ENCODE measurements around the gene KRTAP1-1.
"Not testable (repeated sequence)": the region's sequence is repeated elsewhere in the genome, so short reads cannot be mapped to it uniquely, and the experiment has no call there.

KRTAP1-1 gene

GRCh38 chr17:41040783-41041571, at the start of gene KRTAP1-1:
TSS of gene KRTAP1-1 (minus strand) at chr17:41041450. CDS start at chr17:41041397, 53 bp downstream.
- not testable (repeated sequence) for DNase-seq

- DNase-seq = not testable (repeated sequence)
Observed at GRCh38 chr17:41088760-41089352, 47.6 kb upstream of the KRTAP1-1 start.

GRCh38 chr17:41084100-41084856, 43.0 kb upstream of the KRTAP1-1 start, which contains the start of gene KRTAP4-7:
TSS of gene KRTAP4-7 (plus strand) at chr17:41084150. CDS start at chr17:41084207, 57 bp downstream.
- DNase-seq = not testable (repeated sequence)

GRCh38 chr17:41083427-41083826, 42.2 kb upstream of the KRTAP1-1 start:
- not testable (repeated sequence) for DNase-seq

GRCh38 chr17:41082626-41083025, 41.4 kb upstream of the KRTAP1-1 start:
- no peak for DNase-seq

- no peak for DNase-seq
Observed at GRCh38 chr17:41076788-41077187, 35.5 kb upstream of the KRTAP1-1 start.

DNA sequence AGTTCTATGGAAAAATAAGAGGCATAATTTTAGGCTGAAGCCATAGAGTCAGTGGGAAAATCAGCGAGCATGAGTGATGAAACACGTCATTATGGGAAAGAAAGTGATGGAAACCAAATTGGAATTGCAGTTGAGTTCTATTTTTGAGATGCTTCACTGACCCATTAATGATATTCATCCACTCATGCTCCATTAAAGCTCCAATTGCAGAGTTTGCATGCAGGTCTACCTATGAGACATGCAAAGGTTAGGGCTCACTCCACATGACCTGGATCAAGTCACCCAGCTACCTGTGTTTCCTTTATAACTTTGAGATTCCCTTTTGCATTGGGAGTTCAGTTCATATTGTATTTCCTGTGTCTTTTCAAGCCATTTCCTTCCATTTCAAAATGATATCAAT, 32.4 kb upstream of the KRTAP1-1 start:
- DNase-seq = no peak

DNA sequence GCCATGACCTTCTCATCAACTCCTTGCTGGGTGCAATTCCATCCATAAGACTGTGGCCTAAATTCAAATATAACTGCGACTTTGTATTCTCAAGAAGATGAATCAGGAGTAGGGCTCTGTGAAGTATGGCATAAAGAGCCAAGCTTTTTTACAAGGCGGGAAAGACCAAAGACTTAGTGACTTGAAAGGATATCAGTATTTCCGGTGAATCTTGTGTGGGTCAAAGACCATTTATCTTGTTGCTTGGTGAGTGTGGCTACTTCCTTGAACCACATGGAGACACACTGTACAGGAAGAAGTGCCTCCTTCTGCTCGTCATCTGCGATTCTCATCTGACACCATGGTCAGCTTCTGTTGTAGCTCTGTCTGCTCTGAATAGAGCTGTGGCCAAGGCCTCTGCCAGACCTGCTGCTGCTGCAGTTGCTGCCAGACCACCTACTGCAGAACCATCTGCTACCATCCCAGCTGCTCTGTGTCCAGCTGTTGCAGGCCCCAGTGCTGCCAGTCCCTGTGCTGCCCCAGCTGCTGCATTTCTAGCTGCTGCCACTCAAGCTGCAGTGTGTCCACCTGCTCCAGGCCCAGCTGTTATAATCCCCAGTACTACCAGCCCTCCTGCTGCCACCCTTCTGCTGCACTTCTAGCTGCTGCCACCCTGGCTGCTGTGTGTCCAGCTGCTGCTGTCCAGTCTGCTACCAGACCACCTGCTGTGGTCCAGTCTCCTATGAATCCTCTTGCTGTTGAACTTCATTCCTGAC, 30.5 kb upstream of the KRTAP1-1 start:
- DNase-seq = no peak

DNA sequence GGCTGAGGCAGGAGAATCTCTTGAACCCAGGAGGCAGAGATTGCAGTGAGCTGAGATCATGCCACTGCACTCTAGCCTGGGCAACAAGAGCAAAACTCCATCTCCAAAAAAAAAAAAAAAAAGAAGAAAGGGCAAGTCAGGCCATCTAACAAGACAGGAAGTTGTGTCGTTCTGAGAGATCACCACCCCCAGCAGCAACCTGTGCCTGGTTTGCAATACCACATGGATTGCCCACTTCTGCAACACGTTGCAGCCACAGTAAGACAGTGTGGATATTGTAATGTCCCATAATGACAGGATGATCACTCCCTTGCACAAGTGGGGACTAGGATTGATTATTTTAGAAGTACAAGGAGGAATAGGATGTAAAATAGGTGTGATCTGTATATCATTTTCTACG, 27.8 kb upstream of the KRTAP1-1 start:
- DNase-seq = no peak

DNA sequence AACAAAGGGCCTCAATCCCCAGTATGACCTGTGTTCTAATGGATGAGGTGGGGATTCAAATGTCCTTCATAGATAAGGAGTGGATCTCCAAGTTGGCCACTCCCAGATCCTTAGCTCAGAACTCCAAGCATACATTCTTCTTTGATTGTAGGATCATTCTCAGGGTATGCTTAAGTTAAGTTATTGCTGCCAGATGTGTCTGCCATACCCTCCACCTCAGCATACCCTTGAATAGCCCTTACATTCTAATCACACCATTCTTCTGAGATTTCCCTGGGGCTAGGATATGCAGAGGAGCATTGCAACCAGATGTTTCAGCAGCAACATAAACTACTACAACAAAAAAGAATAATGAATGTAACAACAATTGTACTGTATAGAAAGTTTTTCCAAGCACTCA, 26.0 kb upstream of the KRTAP1-1 start:
- DNase-seq = no peak

- no peak for DNase-seq
Observed at GRCh38 chr17:41065829-41066624, 24.8 kb upstream of the KRTAP1-1 start, which contains the start of gene KRTAP2-4. TSS of gene KRTAP2-4 (minus strand) at chr17:41065879. CDS start at chr17:41065845, 34 bp downstream.

DNA sequence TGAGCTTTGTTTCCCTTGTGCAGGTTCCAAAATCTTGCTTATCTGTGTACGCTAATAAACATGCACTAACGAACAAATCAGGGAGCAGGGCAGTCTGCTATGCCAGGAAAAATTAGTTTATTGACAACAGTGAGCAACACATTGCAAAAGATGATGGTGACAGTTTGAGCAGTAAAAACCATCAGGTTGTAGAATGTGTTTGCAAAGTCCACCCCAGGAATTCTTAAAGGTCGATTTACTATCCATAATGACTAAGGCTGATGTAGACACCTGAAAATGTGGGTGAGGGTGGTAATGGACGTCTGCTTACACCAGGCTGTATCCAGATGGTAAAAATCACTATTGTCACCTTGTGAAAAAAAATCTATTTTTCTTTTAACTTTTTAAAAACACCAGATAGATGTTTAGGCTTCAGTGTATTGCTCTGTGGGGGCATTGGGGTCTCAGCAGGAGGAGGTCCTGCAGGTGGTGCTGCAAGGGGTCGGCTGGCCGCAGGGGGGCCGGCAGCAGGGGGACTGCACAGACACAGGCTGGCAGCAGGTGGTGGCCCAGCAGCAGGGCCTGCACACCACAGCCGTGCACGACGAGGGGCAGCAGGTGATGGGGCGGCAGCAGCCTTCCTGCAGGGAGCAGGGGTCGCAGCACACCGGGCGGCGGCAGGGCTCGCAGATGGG, 23.9 kb upstream of the KRTAP1-1 start:
- DNase-seq = not testable (repeated sequence)

DNA sequence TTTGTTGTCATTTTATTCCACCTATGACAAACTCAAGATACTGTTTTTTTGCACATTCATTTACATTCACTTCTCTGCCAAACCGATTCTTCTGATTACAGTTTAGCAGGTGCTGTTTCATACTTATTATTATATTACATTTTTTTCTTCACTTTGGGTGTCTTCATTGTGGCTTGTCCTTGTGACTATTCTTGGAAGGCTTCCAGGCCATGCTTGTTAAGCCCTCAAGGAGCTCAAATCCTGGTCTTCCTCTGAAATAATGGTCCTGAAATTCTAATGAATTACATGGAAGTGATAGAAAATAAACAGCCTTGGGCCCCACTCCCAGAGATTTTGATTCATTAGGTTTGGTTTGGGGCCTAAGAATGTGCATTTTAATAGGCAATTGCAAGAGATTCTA, 23.1 kb upstream of the KRTAP1-1 start:
- DNase-seq = no peak

DNA sequence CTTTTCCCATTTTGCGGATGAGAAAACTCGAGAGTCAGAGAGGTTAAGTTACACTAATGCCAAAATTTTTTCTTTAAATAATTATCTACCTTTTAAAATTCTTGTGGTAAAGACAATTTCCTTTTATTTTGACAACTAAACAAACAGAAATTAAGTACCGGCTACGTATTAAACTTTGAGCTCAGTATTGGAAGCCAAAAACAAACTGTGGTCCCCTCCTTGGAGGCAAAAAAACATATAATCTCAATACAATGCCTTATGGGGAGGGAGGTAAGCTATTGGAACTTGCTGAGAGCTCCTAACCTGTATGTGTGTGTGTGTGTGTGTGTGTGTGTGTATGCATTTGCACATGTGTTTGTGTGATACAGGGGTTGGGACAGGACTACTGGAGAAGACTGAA, 22.2 kb upstream of the KRTAP1-1 start:
- DNase-seq = no peak

GRCh38 chr17:41061964-41062363, 20.7 kb upstream of the KRTAP1-1 start:
- no peak for DNase-seq

- no peak for DNase-seq
Observed at GRCh38 chr17:41060052-41060604, 18.9 kb upstream of the KRTAP1-1 start, which contains the start of gene KRTAP2-3. TSS of gene KRTAP2-3 (minus strand) at chr17:41060114. CDS start at chr17:41060050, 64 bp downstream.

DNA sequence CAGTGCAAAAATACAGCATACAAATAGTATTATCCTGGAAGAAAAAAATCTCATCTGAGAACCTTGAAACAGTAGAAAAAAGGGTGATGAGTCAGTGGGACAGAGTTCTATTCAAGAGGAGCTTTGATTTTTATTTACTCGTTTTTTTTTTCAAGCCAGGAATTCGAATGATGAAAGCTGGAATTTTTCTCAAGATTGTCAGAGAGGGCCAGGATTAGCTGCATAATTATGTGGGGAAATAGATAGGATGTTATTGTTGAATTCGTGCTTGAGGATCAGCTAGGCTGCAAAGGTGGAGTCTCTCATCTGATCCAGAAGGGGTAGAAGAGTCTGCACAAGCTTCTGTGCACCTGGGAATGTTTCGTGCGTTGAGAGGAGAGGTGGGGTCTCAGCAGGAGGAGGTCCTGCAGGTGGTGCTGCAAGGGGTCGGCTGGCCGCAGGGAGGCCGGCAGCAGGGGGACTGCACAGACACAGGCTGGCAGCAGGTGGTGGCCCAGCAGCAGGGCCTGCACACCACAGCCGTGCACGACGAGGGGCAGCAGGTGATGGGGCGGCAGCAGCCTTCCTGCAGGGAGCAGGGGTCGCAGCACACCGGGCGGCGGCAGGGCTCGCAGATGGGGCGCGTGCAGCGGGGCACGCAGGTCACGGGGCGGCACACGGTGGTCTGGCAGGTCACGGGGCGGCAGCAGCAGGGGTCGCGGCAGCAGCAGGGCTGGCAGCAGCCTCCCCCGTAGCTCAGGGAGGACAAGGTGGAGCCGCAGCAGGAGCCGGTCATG, 18.2 kb upstream of the KRTAP1-1 start:
- DNase-seq = not testable (repeated sequence)

- DNase-seq = no peak
Observed at GRCh38 chr17:41058741-41059140, 17.5 kb upstream of the KRTAP1-1 start.

GRCh38 chr17:41057547-41057946, 16.3 kb upstream of the KRTAP1-1 start:
- DNase-seq = no peak

GRCh38 chr17:41055130-41055529, 13.9 kb upstream of the KRTAP1-1 start, which contains the start of gene KRTAP2-2:
TSS of gene KRTAP2-2 (minus strand) at chr17:41055230. CDS start at chr17:41055211, 19 bp downstream.
- not testable (repeated sequence) for DNase-seq

All from NCI-H187 treated with DMSO at 0.1 percent for 48 hours (cell line).